Measurements from ENCODE around the gene ARID3A. TPM values are rescaled to one million over a fixed set of nuclear protein-coding genes. Genes with fewer than 3 reads are reported as not detected.

ARID3A gene
- total RNA-seq, 2 experiments from 2014 or later: 28.7 to 33.2 TPM

DNA sequence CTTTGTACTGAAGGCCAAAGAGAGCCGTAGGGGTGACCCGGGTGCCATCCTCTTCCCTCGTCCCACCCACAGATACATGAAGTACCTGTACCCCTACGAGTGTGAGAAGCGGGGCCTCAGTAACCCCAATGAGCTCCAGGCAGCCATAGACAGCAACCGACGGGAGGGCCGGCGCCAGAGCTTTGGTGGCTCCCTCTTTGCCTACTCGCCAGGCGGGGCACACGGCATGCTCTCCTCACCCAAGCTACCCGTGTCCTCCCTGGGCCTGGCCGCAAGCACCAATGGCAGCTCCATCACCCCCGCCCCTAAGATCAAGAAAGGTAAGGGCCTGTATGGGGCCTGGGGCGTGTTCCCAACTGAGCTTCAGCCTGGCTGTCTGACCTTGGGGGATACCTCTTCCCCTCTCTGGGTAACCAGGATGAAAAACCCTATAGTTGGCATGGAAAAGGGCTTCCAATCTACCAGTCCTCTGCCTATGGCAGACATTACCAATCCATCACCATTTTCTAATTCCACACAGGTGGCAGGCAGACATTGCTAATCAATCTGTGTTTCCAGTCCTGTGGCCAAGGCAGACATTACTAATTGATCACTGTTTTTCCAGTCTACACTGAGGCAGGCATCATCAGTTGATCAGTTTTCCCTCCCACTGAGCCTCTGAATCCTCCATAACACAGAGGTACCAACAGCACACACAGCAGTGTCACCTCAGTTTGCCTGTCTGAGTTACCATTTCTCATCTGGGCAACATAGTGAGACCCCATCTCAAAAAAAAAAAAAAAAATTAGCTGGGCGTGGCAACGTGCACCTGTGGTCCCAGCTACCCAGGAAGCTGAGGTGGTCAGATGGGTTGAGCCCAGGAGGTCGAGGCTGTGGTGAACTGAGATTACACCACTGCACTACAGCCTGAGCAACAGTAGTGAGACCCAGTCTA, 39.2 kb downstream of the ARID3A start:
- ATAC-seq (ENCODE audit: low read depth): no peak
- no peaks in the 10 kb centered on the region for H3K27me3 Mint-ChIP-seq
- POLR2A ChIA-PET: no interaction called here

DNA sequence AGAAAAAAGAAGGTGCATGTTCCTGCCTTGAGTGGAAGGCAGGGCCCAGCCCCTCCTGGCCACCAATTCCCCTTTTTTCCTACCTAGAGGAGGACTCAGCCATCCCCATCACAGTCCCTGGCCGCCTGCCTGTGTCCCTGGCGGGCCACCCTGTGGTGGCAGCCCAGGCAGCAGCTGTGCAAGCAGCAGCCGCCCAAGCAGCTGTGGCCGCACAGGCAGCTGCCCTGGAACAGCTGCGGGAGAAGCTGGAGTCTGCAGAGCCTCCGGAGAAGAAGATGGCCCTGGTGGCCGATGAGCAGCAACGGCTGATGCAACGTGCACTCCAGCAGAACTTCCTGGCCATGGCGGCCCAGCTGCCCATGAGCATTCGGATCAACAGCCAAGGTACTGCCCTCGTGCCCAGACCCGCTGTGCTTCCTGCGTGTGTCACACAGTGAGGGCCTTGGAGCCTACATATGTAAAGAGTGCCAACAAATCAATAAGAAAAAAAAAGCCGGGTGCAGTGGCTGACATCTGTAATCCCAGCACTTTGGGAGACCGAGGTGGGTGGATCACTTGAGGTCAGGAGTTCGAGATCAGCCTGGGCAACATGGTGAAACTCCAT, 40.8 kb downstream of the ARID3A start:
- Mint-ChIP-seq H3K36me3 (peaks cover 45% of the 10 kb centered on the region), H3K27me3 (no peaks in the 10 kb centered on the region), H3K4me3 (no peak overlapping the region), H3K4me1 (peaks cover 2% of the 10 kb centered on the region), H3K9me3 (peaks cover 8% of the 10 kb centered on the region), H3K27ac (no peak overlapping the region)
- POLR2A ChIA-PET: interaction anchor here (0.7 to 0.9 kb wide), 2 partner anchors 15 to 286 kb away, joined by 3 to 5 read pairs; no protein-coding TSS in a partner anchor
- no peak for DNase-seq
- no peak for ATAC-seq (ENCODE audit: low read depth)

More for the DNA sequence above, 39.2 kb downstream of the ARID3A start:
- H3K4me1 Mint-ChIP-seq: peaks cover 2% of the 10 kb centered on the region
- no peak for DNase-seq
- no peak overlapping the region for H3K27ac Mint-ChIP-seq
- peaks cover 33% of the 10 kb centered on the region for H3K36me3 Mint-ChIP-seq
- no peak overlapping the region for H3K4me3 Mint-ChIP-seq
- H3K9me3 Mint-ChIP-seq: peaks cover 3% of the 10 kb centered on the region

DNA sequence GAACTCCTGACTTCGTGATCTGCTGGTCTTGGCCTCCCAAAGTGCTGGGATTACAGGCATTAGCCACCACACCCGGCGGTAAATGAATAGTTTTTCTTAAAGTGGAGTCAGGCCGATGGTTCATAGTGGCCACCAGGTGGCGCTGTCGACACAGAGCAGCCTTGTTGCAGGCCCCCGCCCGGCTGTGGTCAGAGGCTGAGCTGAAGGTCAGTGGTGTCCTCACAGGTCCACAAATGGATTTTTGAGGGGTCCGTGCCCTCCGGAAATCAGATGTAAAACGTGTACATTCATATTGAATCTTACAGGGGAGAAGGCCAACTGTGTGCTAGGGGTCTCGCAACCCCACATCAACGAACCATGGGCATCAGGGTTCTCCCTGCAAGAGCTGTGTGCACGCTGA, 44.9 kb downstream of the ARID3A start:
- no peaks in the 10 kb centered on the region for H3K27me3 Mint-ChIP-seq
- ATAC-seq (ENCODE audit: low read depth): no peak

DNA sequence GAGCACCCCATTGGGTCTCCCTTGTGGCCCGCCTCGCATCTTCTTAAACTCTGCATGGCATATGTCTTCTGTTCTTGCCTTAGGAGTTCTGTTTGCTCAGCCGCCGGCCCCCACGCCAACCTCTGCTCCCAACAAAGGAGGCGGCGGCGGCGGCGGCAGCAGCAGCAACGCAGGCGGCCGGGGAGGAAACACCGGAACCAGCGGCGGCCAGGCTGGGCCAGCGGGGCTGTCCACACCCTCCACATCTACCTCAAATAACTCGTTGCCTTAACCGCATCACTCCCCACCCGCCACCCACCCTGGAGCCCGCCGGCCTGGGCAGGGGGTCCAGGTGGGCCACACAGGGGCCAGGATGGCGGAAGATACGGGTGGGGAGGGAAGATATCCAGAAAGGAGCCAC, 46.0 kb downstream of the ARID3A start:
- Mint-ChIP-seq H3K9me3 (peaks cover 5% of the 10 kb centered on the region), H3K27ac (no peak overlapping the region), H3K4me1 (no peaks in the 10 kb centered on the region), H3K36me3 (peaks cover 36% of the 10 kb centered on the region), H3K27me3 (no peaks in the 10 kb centered on the region), H3K4me3 (no peak overlapping the region)
- ATAC-seq (ENCODE audit: low read depth) (no peak), DNase-seq (no peak)
- POLR2A ChIA-PET: no interaction called here

More for the DNA sequence above, 44.9 kb downstream of the ARID3A start:
- POLR2A ChIA-PET: no interaction called here
- no peak for DNase-seq
- H3K27ac Mint-ChIP-seq: no peak overlapping the region
- no peaks in the 10 kb centered on the region for H3K4me1 Mint-ChIP-seq
- peaks cover 40% of the 10 kb centered on the region for H3K36me3 Mint-ChIP-seq
- peaks cover 5% of the 10 kb centered on the region for H3K9me3 Mint-ChIP-seq
- H3K4me3 Mint-ChIP-seq: no peak overlapping the region

DNA sequence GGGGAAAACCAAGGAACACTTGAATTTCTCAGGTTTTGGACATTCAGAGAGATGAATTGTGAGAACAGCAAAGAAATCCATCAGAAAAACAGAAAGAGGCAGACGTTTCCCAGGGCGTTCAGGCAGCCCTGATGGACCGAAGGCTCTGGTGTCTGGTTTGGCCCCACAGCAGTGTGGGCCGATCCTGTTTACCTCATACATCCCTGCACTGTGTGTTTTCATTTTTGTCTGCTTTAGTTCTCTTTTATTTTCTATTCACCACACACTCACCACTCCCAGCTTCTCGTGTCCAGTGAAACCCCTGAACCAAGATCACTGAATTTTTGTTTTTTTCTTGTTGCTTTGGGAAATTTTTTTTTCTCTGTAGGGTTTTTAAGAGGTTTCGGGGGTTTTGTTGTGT, 46.4 kb downstream of the ARID3A start:
- H3K27ac Mint-ChIP-seq: no peak overlapping the region
- no peaks in the 10 kb centered on the region for H3K27me3 Mint-ChIP-seq
- no peak overlapping the region for H3K4me3 Mint-ChIP-seq
- ATAC-seq (ENCODE audit: low read depth) (no peak), DNase-seq (no peak)
- peaks cover 5% of the 10 kb centered on the region for H3K9me3 Mint-ChIP-seq
- H3K4me1 Mint-ChIP-seq: no peaks in the 10 kb centered on the region
- peaks cover 33% of the 10 kb centered on the region for H3K36me3 Mint-ChIP-seq
- POLR2A ChIA-PET: no interaction called here

DNA sequence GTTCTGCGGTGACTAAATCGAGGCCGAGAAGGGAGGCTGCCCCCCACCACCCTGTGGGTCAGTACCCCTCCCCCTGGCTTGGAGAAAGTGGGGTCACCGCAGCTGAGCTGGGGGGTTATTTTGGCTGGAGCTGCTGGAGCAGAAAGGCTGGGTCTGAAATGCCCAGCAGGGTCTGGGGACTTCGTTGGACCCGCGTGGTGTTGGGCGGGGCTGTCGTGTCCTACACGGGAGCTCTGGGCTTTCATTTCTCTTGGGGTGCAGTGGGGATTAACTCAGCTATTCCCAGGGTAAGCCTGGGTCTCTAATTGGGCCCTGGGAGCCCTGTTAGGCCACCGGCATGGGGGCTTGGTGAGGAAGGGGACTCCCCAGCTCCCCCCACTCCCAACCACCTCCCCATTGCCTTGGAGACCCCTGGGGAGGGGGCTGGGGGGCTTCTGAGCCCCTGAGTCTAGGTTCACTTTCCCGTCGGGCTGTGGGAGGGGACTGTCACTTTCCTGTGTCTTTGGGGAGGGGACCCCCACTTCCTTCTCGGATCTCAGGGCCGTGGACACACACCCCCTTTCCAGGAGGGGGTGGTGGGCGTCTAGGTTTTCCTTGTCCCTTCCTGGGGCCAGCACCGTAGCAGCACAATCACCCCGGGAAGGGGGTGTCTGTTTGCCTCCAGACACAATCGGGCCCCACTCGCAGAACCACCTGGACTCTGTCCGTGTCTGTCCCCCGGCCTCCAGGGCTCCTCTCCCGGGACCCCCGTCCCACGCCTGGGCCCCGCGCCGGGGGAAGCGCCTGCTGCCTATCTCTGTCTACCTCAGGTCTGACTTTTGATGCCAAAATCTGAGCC, 48.1 kb downstream of the ARID3A start:
- no peak overlapping the region for H3K27ac Mint-ChIP-seq
- H3K9me3 Mint-ChIP-seq: peaks cover 5% of the 10 kb centered on the region
- H3K36me3 Mint-ChIP-seq: peaks cover 23% of the 10 kb centered on the region
- H3K27me3 Mint-ChIP-seq: no peaks in the 10 kb centered on the region
- no peaks in the 10 kb centered on the region for H3K4me1 Mint-ChIP-seq
- no peak overlapping the region for H3K4me3 Mint-ChIP-seq
- ATAC-seq (ENCODE audit: low read depth): no peak
- DNase-seq: no peak
- POLR2A ChIA-PET: interaction anchor here (0.6 kb wide), 1 partner anchor 10 kb away, joined by 3 read pairs; the partner anchor contains the start of gene WDR18

DNA sequence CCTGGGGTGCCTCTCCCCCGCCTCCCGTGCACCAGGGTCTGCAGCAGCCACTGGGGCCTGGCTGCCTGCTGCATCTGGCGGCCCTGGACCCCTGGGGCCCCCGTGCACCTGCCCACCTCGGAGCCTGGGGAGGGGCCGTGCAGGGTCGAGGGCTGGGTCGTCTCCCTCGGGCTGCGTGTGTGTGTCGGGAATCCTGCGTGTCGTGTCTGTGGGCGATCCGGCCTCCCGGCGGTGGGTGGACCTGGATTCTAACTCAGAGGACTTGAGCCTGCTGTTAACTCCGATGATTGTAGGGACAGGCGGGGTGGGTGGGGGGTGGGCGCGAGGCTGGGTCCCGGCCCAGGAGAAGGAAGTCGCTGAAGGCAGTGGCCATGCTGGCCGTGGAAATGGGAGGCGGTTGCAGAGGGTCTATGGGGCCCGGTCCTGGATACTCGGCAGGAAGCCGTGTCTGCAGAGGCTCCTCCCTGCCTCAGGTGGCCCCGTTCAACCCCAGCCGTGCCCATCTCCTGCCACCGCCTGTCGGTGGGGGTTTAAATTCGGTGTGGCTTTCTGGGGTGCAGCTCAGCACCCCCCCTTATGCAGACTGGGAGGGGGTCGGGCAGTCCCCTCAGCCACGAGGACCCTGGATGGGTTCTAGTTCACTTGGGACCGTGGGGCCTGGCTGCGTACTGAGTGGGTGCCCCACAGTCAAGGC, 48.9 kb downstream of the ARID3A start:
- peaks cover 5% of the 10 kb centered on the region for H3K9me3 Mint-ChIP-seq
- H3K4me1 Mint-ChIP-seq: no peaks in the 10 kb centered on the region
- H3K36me3 Mint-ChIP-seq: peaks cover 20% of the 10 kb centered on the region
- POLR2A ChIA-PET: no interaction called here
- DNase-seq (no peak), ATAC-seq (ENCODE audit: low read depth) (no peak)
- H3K27me3 Mint-ChIP-seq: no peaks in the 10 kb centered on the region
- no peak overlapping the region for H3K27ac Mint-ChIP-seq
- no peak overlapping the region for H3K4me3 Mint-ChIP-seq

DNA sequence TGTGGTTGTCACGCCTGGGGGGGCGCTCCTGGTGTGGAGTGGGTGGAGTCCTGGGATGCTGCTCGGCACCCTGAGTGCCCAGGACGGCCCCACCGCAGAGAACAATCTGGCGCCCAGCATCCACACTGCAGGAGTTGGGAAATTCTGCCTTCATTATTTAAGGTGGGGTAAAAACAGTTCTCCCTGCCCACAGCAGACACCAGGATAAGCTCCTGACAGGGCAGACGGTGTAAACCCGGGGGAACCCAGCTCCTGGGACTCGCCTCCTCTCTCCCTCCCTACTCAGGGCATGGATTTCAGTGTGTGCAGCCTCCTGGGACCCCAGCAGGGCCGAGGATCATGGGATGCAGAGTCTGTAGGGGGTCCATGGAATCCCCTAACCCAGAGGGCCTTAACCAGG, 50.6 kb downstream of the ARID3A start:
- ATAC-seq (ENCODE audit: low read depth): no peak
- DNase-seq: no peak
- Mint-ChIP-seq H3K27ac (no peak overlapping the region), H3K36me3 (peaks cover 8% of the 10 kb centered on the region), H3K9me3 (no peaks in the 10 kb centered on the region), H3K27me3 (no peaks in the 10 kb centered on the region), H3K4me3 (no peak overlapping the region), H3K4me1 (no peaks in the 10 kb centered on the region)
- POLR2A ChIA-PET: no interaction called here

DNA sequence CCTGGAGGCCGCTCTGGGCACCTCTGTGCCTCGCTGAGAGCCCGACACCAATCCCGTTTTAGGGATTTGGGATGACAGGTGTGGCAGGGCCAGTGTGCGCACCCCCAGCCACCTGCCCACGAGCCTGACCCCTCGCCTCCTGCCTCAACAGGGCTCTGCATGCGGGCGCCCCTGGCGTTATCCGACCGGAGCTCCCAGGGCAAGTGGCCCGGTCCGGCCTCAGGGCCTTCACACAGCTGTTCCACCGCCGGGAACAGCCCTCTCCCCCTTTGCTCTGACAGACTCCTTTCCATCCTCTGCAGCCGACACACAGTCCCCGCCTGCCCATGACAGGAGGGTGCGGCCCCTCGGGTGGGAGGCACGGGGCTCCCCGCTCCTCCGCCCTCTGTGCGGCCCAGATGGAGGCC, 51.2 kb downstream of the ARID3A start:
- Mint-ChIP-seq H3K27me3 (no peaks in the 10 kb centered on the region), H3K4me3 (no peak overlapping the region), H3K36me3 (peaks cover 5% of the 10 kb centered on the region), H3K9me3 (no peaks in the 10 kb centered on the region), H3K27ac (no peak overlapping the region), H3K4me1 (no peaks in the 10 kb centered on the region)
- ATAC-seq (ENCODE audit: low read depth) (peak; percentile 16), DNase-seq (no peak)
- POLR2A ChIA-PET: no interaction called here

DNA sequence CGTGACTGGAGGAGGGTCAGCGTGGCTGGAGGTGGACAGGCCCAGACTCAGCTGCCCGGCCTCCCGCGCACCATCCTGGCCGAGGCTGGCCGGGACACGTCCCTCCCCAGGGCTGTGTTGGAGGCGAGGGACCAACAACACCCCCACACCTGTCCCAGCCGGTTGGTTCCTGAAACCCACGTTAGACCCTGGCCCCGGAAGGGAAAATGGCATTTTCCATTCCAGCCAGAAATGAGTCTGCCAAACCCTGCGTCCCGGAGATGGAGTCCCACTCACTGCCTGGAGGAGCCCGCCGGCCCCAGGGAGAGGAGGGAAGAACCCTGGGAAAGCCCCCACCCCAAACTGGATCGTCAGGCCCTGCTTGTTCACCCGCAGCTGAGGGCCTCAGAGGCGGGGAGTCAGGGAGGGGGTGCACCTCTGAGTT, 53.5 kb downstream of the ARID3A start:
- Mint-ChIP-seq H3K4me3 (no peak overlapping the region), H3K27me3 (no peaks in the 10 kb centered on the region), H3K27ac (no peak overlapping the region), H3K9me3 (no peaks in the 10 kb centered on the region), H3K36me3 (peaks cover 1% of the 10 kb centered on the region), H3K4me1 (no peaks in the 10 kb centered on the region)
- DNase-seq (no peak), ATAC-seq (ENCODE audit: low read depth) (no peak)
- POLR2A ChIA-PET: no interaction called here

DNA sequence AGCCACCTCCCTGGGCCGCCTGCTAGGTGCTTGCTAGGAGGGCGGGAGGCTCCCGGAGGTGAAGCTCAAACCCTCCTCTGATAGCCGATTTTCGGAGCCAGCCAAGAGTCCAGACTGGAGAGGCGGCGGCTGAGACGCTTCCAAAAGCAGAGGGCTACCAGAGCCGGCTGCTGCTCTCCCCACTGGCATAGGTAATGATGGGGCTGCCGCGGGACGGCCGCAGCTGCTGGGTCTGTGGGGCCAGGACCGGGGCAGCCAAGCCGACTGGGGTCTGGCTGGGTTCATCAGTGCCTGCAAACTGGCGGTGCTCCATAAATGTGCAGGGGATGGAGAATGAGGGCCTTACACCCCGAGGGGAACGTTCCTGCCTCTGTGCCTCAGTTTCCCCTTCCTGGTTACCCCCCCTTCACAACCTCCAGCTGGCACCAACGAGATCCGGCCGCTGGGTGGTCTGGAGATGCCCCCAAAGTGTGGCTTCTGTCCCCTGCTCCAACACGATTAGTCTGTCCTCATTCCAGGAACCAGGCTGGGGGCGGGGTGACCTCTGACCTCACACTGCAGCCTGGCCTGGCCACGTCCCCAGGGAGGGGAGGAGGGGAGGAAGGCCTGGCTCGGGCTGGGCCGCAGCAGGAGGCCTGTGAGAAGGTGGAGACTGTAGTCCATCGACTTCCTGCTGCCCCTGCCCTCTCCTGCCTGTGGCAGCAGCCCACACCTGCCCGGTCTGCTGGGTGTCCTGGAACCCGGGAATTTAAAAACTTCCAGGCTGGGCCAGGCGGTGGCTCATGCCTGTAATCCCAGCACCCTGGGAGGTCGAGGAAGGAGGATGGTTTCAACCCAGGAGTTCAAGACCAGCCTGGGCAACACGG, 54.5 kb downstream of the ARID3A start:
- Mint-ChIP-seq H3K4me1 (peaks cover 5% of the 10 kb centered on the region), H3K27me3 (no peaks in the 10 kb centered on the region), H3K9me3 (no peaks in the 10 kb centered on the region), H3K4me3 (no peak overlapping the region), H3K36me3 (peaks cover 2% of the 10 kb centered on the region), H3K27ac (no peak overlapping the region)
- POLR2A ChIA-PET: no interaction called here
- DNase-seq (no peak), ATAC-seq (ENCODE audit: low read depth) (no peak)

DNA sequence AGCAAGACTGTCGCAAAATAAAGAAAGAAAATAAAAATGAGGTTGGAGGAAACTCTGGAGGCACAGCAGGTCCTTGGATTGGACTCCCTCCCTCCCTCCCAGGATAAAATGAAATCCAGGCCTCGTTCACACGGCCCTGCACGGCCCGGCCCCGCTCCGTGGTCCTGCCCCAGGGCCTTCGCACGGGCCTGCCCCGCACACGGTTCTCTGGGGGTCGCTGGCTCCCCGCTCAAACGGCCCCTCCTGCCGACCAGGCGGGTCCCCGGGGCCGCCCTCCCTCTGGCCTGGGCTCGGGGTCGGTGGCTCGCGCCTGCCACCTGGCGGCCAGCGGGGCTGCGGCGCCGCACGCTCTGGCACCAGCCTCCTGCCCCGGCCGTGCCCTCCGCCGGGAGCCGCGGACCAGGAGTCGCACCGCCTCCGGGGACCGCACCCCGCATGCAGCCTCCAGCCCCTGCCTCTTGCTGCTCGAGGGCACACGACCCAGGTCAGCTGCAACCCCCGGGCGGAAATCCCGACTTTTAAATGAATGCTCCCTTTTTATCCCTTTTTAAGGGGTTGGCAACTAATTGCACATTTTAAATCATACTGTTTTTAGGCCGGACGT, 56.8 kb downstream of the ARID3A start:
- POLR2A ChIA-PET: no interaction called here
- no peak overlapping the region for H3K27ac Mint-ChIP-seq
- peaks cover 2% of the 10 kb centered on the region for H3K36me3 Mint-ChIP-seq
- H3K4me1 Mint-ChIP-seq: peaks cover 8% of the 10 kb centered on the region
- H3K4me3 Mint-ChIP-seq: no peak overlapping the region
- no peaks in the 10 kb centered on the region for H3K9me3 Mint-ChIP-seq
- H3K27me3 Mint-ChIP-seq: no peaks in the 10 kb centered on the region
- DNase-seq (peak; percentile 93), ATAC-seq (ENCODE audit: low read depth) (peak; percentile 81)

All from activated naive CD8-positive, alpha-beta T cell treated with anti-CD3 and anti-CD28 coated beads, Interleukin-2, amount 10 ng/mL, durations not matched to agents 7 days and 5 days (primary cell).